ENCODE results near the gene SET. TPM values are rescaled to one million over a fixed set of nuclear protein-coding genes. Genes with fewer than 3 reads are reported as not detected.
A peak's percentile ranks its signal among the peaks of the same experiment; 100 is the strongest.

The SET gene
- total RNA-seq, 6 donors from 2014 or later = 73.3 to 222 (median 177) TPM

GRCh38 chr9:128677794-128678193 lies 11.2 kb upstream of the SET start:
- TF ChIP-seq, protein P1, sequence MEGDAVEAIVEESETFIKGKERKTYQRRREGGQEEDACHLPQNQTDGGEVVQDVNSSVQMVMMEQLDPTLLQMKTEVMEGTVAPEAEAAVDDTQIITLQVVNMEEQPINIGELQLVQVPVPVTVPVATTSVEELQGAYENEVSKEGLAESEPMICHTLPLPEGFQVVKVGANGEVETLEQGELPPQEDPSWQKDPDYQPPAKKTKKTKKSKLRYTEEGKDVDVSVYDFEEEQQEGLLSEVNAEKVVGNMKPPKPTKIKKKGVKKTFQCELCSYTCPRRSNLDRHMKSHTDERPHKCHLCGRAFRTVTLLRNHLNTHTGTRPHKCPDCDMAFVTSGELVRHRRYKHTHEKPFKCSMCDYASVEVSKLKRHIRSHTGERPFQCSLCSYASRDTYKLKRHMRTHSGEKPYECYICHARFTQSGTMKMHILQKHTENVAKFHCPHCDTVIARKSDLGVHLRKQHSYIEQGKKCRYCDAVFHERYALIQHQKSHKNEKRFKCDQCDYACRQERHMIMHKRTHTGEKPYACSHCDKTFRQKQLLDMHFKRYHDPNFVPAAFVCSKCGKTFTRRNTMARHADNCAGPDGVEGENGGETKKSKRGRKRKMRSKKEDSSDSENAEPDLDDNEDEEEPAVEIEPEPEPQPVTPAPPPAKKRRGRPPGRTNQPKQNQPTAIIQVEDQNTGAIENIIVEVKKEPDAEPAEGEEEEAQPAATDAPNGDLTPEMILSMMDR (IDR thresholded peaks at IDR 0.05) = no peak
- TF ChIP-seq EP300 (IDR thresholded peaks at IDR 0.05) (no peak), POLR2A (IDR thresholded peaks at IDR 0.05) (no peak), POLR2AphosphoS5 (IDR thresholded peaks at IDR 0.05) (no peak)
- no peak overlapping the region for H3K4me3 ChIP-seq
- no peaks in the 10 kb centered on the region for H3K27me3 ChIP-seq
- no peak for DNase-seq
- no peaks in the 10 kb centered on the region for H3K9me3 ChIP-seq
- no peak overlapping the region for H3K27ac ChIP-seq
- WGBS, 2 donors = 88 to 93% methylated on average over 10 of the region's 10 CpGs
- ATAC-seq (ENCODE audit: low FRiP score in 2 of 2) = no peak
- H3K4me1 ChIP-seq = peaks cover under 1 to 11% (median 2%) of the 10 kb centered on the region in 4 donors
- no peaks in the 10 kb centered on the region for H3K36me3 ChIP-seq

- Histone ChIP-seq H3K4me1 (peaks cover 38 to 60% (median 50%) of the 10 kb centered on the region in 4 donors), H3K27me3 (no peaks in the 10 kb centered on the region), H3K27ac (peak overlapping the region; percentile 87 to 93 (median 90)), H3K36me3 (no peaks in the 10 kb centered on the region), H3K4me3 (peak overlapping the region; percentile 20 to 82 (median 68)), H3K9me3 (no peaks in the 10 kb centered on the region)
- TF ChIP-seq POLR2AphosphoS5 (IDR thresholded peaks at IDR 0.05) (peak in 1 of 2 donors; percentile 53), POLR2A (IDR thresholded peaks at IDR 0.05) (no peak)
- TF ChIP-seq, protein P1 (IDR thresholded peaks at IDR 0.05) = no peak
- WGBS, 2 donors = 2 to 4% methylated on average over 12 to 21 of the region's 21 CpGs
- peak in 1 of 2 donors; percentile 78 for DNase-seq
- ATAC-seq (ENCODE audit: low FRiP score in 2 of 2) = peak; percentile 74 to 78
These were observed 5.5 kb upstream of the SET start for GRCh38 chr9:128683340-128684064.

GRCh38 chr9:128684065-128684324 lies 5.0 kb upstream of the SET start:
- no peak for TF ChIP-seq POLR2AphosphoS5 (IDR thresholded peaks at IDR 0.05)
- TF ChIP-seq EP300 (IDR thresholded peaks at IDR 0.05) = no peak
- TF ChIP-seq, protein P1 (IDR thresholded peaks at IDR 0.05) = no peak
- TF ChIP-seq POLR2A (IDR thresholded peaks at IDR 0.05) = no peak
- Histone ChIP-seq H3K27me3 (no peaks in the 10 kb centered on the region), H3K4me3 (peak overlapping the region; percentile 20 to 82 (median 68)), H3K36me3 (no peaks in the 10 kb centered on the region), H3K27ac (peak overlapping the region; percentile 87 to 93 (median 90)), H3K9me3 (no peaks in the 10 kb centered on the region), H3K4me1 (peaks cover 38 to 60% (median 51%) of the 10 kb centered on the region in 4 donors)
- DNase-seq (no peak), ATAC-seq (ENCODE audit: low FRiP score in 2 of 2) (peak in 1 of 2 donors; percentile 5)
- 0% methylated on average over 3 of the region's 3 CpGs for WGBS, 2 donors

DNA sequence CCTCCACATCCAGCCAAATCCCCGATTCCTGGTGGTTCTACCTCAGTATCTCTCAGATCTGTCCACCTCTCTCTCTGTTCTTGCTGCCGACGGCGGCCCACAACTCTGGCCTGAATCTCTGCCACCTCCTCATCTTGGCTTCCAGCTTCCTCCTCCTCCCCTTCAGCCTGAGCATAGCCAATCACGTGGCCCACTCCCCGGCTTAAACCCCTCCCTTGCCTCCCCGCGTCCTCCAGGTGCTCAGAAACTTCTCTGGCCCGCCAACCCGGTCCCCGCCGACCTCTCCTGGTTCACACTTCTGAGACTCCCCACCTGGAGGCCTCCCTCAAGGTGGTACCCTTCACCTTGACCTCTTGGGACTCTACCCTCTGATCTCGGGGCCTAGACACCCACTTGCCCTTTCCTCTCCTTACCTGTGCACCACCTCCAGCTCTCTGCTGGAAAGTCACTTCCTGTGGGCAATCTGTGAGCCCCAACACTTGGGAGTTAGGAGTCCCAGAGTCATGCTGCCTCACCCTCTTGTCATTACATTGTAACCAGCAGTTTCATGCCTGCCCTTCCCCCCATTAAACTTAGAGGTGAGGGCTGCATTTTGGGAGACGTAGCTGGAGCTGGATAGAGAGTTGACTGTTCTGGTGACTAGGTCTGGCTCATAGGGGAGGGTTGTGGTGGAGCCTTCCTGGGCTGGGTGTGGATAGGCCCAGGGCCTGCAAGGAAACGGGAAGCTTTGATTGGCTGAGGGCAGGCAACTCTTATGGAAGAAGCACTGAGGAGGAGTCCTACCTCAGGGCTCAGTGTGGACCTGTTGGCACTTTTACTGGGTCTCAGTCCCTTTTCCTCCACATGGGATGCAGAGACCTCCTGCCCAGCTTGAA lies 4.5 kb upstream of the SET start:
- H3K4me1 ChIP-seq = peaks cover 38 to 60% (median 51%) of the 10 kb centered on the region in 4 donors
- H3K9me3 ChIP-seq = no peaks in the 10 kb centered on the region
- DNase-seq (peak; percentile 75 to 96), ATAC-seq (ENCODE audit: low FRiP score in 2 of 2) (peak; percentile 77 to 91)
- no peaks in the 10 kb centered on the region for H3K27me3 ChIP-seq
- H3K36me3 ChIP-seq = no peaks in the 10 kb centered on the region
- WGBS, 2 donors = 2 to 5% methylated on average over 13 to 15 of the region's 15 CpGs
- peak overlapping the region; percentile 87 to 93 (median 90) for H3K27ac ChIP-seq
- TF ChIP-seq EP300 (IDR thresholded peaks at IDR 0.05) (peak in 1 of 4 donors; percentile 3), POLR2AphosphoS5 (IDR thresholded peaks at IDR 0.05) (peak; percentile 51 to 89), POLR2A (IDR thresholded peaks at IDR 0.05) (peak in 3 of 4 donors; percentile 62 to 92 (median 86))
- TF ChIP-seq, protein P1 (IDR thresholded peaks at IDR 0.05) = peak in 1 of 6 experiments; percentile 11
- peak overlapping the region; percentile 20 to 82 (median 68) for H3K4me3 ChIP-seq
